GM21390 (cell line): Measurements from ENCODE around the gene TP53AIP1.

ENCODE experiments used
- ATAC-seq: cut with Tn5 transposase; IDR thresholded peaks from one replicate; pipeline ENCODE4 v1.9.1; 2021; ENCODE audit not compliant: unreplicated experiment

TP53AIP1 gene

DNA sequence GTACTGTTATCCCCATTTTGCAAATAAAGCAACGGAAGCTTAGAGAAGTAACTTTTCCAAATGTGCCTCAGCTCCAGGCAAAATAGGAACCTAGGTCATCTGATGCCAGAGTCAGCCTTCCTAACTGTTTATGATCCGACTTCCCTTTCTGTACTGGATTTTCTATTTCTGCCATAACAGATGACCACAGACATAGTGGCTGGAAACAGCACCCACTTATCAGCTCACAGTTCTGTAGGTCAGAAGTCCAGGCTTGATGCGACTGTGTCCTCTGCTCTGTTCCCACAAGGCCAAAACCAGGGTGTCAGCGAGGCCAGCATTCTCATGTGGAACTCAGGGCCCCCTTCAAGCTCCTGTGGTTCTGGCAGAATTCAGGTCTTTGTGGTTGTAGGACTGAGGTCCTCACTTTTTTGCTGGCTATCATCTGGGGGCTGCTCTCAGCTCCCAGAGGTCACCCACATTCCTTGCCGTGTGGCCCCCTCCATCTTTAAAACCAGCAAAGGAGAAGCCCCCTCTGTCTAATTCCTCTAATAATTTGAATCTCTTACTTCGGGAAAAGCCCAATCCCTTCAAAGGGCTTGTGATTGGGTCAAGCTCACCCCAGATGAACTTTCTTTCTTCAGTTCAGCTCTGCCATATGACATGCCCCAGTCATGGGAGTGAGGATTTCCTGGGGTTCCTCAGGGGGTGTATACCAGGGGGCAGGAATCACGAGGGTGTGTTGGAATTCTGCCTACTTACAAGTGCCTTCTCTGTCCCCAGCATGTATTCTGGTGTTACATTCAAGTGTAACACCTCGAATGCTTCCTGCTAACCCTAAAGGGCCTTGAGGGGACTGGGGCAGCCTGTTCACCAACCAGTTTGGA is 36.3 kb downstream of the TP53AIP1 start:
- ATAC-seq: no peak

DNA sequence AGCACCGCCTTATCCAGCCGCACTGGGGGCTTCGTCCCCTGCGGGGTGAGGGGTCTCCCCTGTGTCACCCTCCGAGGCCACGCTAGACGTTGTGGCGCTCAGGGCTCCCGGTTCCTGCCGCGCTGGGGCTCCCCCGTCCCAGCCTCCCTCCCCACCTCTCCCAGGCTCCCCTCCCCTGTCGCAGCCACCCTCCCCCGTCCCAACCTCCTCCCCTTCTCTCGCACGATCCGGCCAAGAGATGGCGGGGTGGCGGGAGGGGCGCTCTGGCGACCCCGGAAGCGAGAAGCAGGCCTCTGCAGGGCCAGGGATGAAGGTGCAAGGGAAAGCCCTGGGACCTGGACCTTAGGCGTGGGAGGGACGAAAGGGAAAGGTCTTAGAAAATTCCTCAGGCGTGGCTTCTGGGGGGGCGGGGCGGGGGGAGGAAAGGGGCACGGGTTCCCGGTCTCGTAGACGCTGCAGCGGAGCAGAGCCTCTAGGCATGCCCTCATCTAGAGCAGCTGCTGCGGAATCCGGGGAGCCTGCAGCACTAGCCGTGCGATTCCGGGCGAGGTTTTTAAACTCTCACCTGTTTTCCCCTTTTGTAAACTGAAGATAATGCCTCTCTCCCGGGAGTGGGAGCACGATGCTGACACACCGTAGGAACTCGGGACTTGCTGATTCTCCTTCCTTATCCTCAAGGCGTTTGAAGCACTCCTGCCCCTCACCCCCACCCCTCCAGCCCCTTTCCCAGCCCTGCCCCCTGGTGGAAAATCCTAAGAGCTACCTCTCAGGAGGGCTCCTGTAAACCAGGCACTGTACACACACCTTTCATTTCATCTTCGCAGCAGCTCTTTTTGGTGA is 37.1 kb downstream of the TP53AIP1 start:
- ATAC-seq: peak; percentile 59

DNA sequence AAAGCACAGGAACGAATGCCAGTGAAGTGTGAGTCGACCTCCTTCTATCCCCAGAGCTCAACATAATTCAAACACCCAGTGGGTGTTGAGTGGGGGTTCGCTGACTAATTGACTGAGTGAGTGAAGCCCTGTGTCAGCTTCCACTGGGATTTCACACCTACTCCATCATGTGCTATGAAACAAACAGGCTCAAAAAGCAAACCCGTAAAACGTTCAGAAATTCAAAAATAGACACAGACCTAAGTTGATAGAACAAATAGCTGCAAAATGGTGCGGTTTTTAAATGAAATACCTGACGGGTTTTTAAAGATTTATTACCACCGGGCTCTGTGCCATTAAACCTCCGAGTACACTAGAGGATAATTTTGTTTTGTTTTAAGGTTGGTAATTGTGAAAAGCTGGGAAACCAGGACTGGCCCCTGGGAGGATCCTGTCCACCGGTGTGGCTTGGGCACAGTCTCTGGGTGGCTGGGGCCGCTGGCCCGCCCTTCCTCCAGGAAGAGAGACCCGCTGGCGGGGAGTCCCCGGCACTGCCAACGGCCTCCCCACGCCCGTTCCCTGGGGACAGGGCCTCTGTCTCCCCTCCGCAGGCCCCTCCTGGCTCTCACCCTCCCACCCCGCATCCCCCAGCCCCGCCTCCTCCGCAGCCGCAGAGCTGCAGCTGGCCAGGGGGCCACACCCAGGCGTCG is 37.9 kb downstream of the TP53AIP1 start:
- ATAC-seq: peak; percentile 31

- ATAC-seq: no peak
Measured at GRCh38 chr11:128904303-128904655, 38.4 kb downstream of the TP53AIP1 start.

GRCh38 chr11:128903248-128904061 is 39.2 kb downstream of the TP53AIP1 start:
- ATAC-seq: no peak

DNA sequence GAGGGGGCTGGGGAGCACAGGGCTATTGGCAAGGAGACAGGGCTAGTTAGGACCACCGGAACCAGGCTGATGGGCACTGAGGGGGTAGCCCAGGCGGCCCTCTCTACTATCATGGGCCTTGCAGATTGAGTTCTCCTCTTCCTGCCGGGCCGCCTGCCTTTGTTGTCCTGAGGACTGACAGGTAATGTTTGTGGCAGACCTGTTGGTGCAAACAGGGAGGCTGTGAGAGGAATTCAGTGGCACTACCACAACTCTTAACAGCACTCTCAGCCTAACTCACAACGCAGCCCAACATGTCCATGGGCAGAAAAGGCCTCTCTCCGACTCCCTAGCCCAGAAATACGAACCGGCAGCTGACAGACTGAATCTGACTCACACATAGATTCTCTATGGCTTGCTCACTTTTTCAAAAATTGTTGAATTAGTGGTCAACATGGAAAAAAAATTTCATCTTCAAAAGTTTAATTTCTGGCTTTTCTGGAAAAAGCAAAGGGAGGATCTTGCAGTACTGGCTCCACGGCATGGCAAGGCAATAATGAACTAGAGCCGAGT is 40.1 kb downstream of the TP53AIP1 start:
- ATAC-seq: no peak

DNA sequence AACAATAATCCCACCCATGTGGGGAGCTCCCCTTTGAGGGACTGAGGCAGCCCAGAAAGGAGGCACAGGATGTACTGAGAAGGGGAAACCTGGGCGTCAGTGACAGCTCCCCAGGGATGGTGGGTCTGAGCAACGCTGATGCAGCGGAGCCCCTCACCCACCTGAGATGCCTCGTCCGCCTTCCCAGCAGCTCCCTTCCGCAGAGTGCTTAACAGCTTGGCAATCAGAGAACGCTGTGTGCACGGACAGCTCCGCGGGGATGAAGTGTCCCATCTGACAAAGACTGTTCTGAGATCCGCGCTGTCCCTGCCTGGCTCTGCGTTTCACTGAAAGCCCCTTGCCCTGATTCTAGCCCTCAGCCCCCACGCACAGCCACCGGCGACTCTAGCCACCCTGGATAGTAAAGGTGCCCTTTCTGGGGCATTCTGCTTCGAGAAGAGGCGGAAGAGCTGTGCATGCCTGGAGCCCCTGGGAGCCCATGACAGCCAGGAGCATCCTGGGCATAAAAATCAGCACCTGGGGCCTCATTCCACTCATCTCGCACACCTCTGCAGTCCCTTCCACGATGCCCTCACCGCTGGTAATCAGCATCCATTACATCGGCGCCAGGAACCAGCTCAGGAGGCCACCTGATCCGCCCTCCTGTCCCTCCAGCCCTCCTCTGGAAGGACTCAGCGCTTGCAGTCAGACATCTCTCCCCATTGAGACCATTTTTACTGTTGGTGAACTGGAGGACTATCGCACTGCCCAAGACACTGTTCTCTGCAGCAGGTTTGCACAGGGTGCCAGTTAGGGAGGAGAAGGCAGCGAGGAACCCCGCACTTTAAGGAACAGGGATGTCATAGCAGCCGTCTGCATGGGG is 40.8 kb downstream of the TP53AIP1 start:
- ATAC-seq: no peak

DNA sequence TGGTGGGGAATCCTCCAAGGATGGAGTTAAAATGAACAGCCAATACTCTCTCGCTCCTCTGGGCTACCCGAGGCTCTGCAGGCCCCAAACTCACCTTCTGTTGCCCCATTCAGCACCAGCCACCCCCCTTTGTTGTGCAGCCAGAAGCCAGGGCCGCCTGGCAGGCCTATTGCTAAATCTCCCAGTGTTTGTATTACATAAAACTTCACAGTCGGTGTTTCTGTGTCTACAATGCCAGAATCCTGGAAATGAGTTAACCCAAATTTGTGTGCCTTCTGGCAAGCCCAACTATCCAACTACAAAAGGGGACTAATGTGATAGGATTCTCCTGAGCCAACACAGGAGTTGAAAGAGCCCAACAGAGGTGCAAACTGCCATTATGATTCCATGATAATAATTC is 42.2 kb downstream of the TP53AIP1 start:
- no peak for ATAC-seq

GRCh38 chr11:128898580-128899344 is 43.9 kb downstream of the TP53AIP1 start:
- no peak for ATAC-seq

DNA sequence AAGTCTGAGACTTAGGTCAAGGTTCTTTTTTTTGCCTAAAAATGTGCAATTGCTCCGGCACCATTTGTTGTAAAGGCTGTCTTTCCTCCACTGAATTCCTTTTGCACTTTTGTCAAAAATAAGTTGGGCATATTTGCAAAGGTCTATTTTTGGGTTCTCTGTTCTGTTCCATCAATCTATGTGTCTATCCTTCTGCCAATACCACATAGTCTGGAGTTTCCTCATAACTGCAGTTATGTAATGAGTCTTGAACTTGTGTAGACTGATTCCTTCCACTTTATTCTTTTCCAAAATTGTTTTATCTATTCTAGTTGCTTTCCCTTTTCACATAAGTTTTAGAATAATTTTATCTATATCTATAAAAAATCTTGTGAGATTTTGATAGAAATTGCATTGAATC is 44.8 kb downstream of the TP53AIP1 start:
- ATAC-seq: no peak

GRCh38 chr11:128896356-128896755 is 46.3 kb downstream of the TP53AIP1 start:
- no peak for ATAC-seq

DNA sequence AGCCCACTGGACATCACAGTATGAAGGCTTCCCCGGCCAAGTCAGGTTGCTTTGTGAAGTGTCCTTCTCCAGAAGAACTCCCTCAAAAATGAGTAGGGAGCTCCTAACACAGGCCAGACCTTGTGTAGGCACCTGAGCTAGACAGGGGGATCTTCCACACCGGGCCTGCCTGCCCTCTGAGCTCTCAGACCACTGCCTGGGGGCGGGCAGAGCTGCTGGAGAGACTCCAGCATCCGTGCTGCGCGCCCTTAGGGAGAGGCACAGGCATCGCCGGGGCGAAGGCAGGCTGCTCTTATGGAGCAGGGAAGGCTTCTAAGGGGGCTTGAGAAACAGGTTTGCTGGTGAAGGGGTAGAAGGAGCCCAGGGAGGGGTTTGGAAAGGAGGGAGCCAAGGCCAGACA is 47.1 kb downstream of the TP53AIP1 start:
- ATAC-seq: no peak

DNA sequence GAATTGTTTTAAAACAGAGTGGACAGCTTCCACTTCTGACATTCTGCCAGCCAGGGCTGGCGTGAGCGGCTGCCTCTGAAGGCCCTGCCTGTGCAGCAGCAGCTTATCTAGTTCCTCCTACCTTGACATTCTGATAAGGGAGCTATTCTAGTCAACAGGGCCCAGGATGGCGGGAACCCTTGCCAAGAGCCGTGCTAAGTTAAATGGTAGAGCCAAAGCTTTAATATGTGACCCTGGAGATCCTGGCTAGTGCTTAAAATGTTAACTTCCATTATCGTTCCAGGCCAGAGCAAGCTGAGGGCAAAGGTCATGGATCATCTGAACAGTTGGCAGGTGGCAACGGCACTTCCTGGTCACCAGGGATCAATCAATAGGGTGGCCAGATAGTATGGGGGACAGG is 48.0 kb downstream of the TP53AIP1 start:
- no peak for ATAC-seq

GRCh38 chr11:128894286-128894681 is 48.4 kb downstream of the TP53AIP1 start:
- ATAC-seq: no peak

DNA sequence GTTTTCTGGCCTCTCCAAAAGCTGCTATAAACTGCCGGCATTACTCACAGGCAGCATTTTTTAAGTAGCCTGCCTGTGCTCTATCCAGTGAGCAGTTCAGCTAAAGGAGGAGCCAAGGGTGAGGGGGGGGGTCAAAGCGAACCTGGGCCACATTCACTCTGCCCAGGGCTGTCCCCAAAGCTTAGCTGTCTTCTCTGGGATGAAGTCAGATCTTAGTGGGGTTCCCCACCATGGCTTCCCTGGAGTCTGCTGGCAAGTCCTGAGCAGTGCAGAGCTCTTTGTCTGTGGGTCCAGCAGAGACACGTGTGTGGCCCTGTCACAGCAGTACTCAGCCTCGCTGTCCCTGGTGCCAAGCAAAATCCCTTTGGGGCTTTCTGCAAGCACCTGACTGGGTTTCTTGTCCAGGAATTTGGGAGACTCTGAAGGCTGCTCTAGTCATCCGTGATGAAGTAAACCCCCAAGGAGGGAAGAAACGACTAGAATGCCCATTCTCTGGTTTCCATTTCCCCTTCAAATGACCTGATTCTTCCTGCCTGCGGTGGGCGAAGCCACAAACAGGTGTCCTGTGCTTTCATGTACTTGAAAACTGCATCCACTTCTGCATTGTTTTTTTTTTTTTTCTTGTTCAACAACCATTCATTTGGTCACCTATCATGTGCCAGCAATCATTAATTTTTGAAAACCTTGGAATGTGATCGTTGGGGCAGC is 48.9 kb downstream of the TP53AIP1 start:
- peak; percentile 71 for ATAC-seq

GRCh38 chr11:128892866-128893565 is 49.7 kb downstream of the TP53AIP1 start:
- ATAC-seq: no peak

DNA sequence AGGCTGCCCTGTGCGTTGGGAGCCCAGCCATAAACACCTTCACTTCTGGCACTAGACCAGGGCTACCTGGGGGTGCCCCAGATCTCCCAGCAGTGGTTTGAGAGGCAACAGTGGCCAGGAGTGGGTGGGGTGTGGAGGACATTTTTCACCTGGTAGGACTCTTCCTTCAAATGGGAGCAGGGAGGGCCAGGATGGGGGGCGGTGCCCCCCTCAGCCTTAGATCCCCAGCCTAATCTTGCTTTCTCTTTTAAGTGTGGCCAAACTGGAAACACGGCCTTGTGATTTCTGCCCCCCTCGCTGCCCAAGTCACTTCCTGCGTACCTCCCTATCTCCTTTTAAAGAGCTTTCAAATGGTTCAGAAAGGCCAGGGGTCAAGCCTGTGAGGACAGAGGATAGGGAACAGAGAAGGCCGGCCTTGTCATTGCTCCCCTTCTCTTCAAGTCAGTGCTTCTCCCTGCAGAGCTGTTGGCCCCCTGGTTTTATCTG is 50.7 kb downstream of the TP53AIP1 start:
- ATAC-seq: no peak
